Measurements from ENCODE around the gene NGRN.

NGRN gene

GRCh38 chr15:90223441-90224165 is 41.9 kb upstream of the NGRN start:
- H3K4me3 ChIP-seq (ENCODE audit: low read depth, low read length), result no peak overlapping the region
- TF ChIP-seq, protein P1, sequence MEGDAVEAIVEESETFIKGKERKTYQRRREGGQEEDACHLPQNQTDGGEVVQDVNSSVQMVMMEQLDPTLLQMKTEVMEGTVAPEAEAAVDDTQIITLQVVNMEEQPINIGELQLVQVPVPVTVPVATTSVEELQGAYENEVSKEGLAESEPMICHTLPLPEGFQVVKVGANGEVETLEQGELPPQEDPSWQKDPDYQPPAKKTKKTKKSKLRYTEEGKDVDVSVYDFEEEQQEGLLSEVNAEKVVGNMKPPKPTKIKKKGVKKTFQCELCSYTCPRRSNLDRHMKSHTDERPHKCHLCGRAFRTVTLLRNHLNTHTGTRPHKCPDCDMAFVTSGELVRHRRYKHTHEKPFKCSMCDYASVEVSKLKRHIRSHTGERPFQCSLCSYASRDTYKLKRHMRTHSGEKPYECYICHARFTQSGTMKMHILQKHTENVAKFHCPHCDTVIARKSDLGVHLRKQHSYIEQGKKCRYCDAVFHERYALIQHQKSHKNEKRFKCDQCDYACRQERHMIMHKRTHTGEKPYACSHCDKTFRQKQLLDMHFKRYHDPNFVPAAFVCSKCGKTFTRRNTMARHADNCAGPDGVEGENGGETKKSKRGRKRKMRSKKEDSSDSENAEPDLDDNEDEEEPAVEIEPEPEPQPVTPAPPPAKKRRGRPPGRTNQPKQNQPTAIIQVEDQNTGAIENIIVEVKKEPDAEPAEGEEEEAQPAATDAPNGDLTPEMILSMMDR (IDR thresholded peaks at IDR 0.05; ENCODE audit: low read depth, low read length, missing control alignments), result no peak
- no peak for DNase-seq (ENCODE audit: low read depth)

GRCh38 chr15:90225047-90225446 is 40.4 kb upstream of the NGRN start:
- no peak overlapping the region for H3K4me3 ChIP-seq (ENCODE audit: low read depth, low read length)
- TF ChIP-seq, protein P1 (IDR thresholded peaks at IDR 0.05; ENCODE audit: low read depth, low read length, missing control alignments), result no peak
- no peak for DNase-seq (ENCODE audit: low read depth)

GRCh38 chr15:90225504-90226234 is 39.8 kb upstream of the NGRN start:
- TF ChIP-seq, protein P1 (IDR thresholded peaks at IDR 0.05; ENCODE audit: low read depth, low read length, missing control alignments), result no peak
- DNase-seq (ENCODE audit: low read depth), result no peak
- no peak overlapping the region for H3K4me3 ChIP-seq (ENCODE audit: low read depth, low read length)

GRCh38 chr15:90227336-90227735 is 38.1 kb upstream of the NGRN start:
- no peak overlapping the region for H3K4me3 ChIP-seq (ENCODE audit: low read depth, low read length)
- DNase-seq (ENCODE audit: low read depth), result no peak
- TF ChIP-seq, protein P1 (IDR thresholded peaks at IDR 0.05; ENCODE audit: low read depth, low read length, missing control alignments), result no peak

- H3K4me3 ChIP-seq (ENCODE audit: low read depth, low read length), result no peak overlapping the region
- DNase-seq (ENCODE audit: low read depth), result no peak
- TF ChIP-seq, protein P1 (IDR thresholded peaks at IDR 0.05; ENCODE audit: low read depth, low read length, missing control alignments), result no peak
Measured at GRCh38 chr15:90227816-90228772, 37.4 kb upstream of the NGRN start.

DNA sequence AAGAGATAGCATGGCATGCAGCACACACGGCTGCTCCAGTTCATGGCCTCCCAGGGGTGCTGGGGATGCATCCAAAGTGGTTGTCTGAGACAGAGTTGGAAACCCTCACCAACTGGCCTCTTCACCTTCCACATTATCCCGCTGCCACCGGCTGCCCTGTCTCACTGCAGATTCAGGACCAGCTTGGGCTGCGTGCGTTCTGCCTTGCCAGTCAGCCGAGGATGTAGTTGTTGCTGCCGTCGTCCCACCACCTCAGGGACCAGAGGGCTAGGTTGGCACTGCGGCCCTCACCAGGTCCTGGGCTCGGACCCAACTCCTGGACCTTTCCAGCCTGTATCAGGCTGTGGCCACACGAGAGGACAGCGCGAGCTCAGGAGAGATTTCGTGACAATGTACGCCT is 36.5 kb upstream of the NGRN start:
- DNase-seq (ENCODE audit: low read depth), result no peak
- TF ChIP-seq, protein P1 (IDR thresholded peaks at IDR 0.05; ENCODE audit: low read depth, low read length, missing control alignments), result no peak
- H3K4me3 ChIP-seq (ENCODE audit: low read depth, low read length), result no peak overlapping the region

Measured in GM12864 (cell line).